HG03521 (cell line): ENCODE measurements around the gene H2BW2.
"Not testable (repeated sequence)": the region's sequence is repeated elsewhere in the genome, so short reads cannot be mapped to it uniquely, and the experiment has no call there.

Experiments used
- ATAC-seq: cut with Tn5 transposase; IDR thresholded peaks from one replicate; pipeline ENCODE4 v1.9.1; 2021; ENCODE audit warnings: mild to moderate bottlenecking, moderate library complexity; ENCODE audit not compliant: unreplicated experiment

H2BW2 gene

DNA sequence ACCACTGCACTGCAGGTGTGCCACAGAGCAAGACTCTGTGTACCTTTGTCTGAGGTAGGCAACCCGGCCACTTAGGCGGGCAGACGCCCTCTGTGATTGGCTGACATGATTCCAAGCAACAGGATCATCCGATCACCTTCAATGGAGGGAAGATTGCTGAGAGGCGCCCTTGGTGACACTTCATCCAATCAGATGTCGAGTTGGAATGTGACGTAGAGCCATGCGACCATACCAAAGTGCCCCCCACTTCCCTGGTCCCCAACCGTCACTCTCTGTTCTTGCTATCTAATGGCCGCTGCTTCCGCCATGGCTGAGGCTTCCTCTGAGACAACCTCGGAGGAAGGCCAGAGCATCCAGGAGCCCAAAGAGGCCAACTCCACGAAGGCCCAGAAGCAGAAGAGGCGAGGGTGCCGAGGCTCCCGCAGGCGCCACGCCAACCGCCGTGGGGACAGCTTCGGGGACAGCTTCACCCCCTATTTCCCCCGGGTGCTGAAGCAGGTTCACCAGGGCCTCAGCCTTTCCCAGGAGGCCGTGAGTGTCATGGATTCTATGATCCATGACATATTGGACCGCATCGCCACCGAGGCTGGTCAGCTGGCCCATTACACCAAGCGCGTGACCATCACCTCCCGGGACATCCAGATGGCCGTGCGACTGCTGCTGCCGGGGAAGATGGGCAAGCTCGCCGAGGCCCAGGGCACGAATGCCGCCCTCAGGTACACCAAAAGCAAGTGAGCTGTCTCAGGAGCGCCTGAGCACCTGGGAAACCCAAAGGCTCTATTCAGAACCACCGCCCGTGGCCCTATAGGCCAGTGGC, at the start of gene H2BW2:
Gene H2BW2, plus strand, starts transcription at position 268 of the 817 bp plus-strand sequence. Its CDS starts 39 bp downstream, at position 307.
- no peak for ATAC-seq

DNA sequence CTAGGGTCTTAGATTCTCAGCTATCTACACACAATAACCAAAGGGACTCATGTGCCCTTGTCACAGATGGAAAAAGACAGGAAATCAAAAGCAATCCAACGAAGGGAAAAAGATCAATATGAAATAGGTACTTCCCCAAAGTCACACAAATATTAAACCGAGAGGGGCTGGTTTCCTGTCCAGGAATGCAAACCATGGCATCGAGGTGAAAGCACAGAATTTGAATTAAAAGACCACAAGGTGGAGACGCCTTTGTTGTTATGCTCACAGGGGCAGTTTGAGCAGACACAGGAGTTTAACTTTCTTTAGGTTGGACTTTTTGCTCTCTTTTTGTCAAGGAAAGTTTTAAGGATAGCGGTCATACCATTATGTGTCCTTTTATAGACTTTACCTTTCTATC, 40.5 kb upstream of the H2BW2 start:
- no peak for ATAC-seq

DNA sequence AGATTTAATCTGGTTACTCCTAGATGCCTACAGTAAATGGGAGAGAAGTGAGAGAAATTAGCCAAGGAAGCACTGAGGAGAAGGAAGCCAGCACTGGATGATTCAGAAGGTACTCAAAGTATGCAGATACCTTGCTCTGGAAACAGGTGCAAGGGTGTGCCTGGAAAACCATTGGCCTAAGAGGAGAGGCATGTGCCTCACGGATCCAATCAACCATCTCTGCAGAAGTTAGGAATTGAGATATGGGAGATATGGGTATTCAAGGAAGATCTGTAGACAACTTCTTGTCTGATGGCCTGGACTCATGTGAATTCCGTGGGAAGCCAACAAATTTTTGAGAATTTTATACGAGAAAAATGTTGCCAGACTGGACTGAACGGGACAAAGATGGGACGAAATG, 30.9 kb upstream of the H2BW2 start:
- no peak for ATAC-seq

DNA sequence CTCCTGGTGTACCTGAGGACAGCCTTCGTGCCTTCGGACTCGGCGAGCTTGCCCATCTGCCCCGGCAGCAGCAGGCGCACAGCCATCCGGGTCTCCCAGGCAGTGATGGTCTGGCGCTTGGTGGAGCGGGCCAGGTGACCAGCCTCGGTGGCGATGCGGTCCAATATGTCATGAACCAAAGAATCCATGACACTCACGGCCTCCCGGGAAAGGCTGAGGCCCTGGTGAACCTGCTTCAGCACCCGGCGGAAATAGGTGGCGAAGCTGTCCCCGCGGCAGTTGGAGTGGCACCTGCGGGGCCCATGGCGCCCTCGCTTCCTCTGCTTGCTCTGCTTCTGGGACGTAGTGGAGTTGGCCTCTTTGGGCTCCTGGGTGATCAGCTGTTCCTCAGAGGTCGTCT, 26.6 kb upstream of the H2BW2 start:
- ATAC-seq, result no peak

DNA sequence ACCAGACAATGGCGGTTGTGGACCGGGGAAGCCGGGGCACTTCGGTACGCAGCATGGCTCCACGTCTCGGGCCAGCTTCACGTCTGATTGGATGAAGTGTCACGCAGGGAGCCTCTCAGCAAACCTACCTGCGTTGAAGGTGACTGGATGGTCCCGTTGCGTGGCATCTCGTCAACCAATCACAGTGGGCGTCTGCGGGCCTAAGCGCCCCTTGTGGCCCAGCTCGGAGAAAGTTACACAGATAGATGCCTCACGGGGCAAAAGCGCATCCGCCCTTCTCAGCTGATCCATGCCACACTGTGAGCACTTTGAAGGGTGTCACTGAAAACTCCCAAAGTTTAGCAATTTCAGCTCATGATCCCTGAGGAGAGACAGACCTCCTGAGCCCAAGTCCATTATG, 26.1 kb upstream of the H2BW2 start, which contains the start of gene H2BW1:
Gene H2BW1, minus strand, starts transcription at position 103 of the 400 bp plus-strand sequence. CDS start 132 bp downstream, outside the sequence.
- ATAC-seq, result no peak

DNA sequence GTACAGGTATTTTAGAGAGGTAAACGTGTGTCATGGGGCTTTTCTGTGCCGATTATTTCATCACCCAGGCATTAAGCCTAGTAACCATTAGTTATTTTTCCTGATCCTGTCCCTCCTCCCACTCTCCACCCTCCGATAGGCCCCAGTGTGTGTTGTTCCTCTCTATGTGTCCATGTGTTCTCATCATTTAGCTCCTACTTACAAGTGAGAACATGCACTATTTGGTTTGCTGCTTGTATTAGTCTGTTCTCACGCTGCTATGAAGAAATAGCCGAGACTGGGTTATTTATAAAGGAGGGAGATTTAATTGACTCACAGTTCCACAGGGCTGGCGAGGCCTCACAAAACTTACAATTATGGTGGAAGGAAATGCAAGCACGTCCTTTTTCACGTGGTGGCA, 24.2 kb upstream of the H2BW2 start:
- ATAC-seq, result not testable (repeated sequence)

DNA sequence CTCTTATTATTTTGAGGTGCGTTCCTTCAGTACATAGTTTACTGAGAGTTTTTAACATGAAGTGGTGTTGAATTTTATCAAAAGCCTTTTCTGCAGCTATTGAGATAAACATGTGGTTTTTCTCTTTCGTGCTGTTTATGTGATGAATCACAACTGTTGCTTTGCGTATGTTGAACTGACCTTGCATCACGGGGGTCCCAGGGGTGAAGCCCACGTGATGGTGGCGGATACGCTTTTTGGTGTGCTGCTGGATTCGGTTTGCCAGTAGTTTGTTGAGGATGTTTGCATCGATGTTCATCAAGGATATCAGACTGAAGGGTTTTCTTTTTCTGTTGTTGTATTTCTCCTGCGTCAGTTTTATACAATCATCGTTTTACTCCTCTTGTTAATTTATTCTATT, 21.6 kb upstream of the H2BW2 start:
- no peak for ATAC-seq

DNA sequence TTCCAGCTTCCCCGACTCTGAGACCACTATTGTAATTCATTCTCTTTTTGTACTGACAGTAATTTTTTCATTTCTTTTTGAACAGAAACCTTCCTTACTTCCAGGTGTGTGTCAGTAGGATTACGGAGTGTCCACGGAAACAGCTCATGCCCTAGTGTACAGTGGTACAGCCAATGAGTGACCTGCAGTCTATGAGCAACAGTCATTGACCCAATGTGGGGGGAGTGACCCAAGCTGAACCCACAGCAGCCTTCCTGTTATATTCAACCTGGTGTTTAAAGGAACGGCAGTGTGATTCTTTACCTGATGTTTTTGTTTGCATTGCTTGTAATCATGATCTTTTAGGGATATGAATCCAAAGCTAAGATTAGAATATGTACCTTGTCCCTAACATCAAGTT, 1.2 kb downstream of the H2BW2 start:
- no peak for ATAC-seq

DNA sequence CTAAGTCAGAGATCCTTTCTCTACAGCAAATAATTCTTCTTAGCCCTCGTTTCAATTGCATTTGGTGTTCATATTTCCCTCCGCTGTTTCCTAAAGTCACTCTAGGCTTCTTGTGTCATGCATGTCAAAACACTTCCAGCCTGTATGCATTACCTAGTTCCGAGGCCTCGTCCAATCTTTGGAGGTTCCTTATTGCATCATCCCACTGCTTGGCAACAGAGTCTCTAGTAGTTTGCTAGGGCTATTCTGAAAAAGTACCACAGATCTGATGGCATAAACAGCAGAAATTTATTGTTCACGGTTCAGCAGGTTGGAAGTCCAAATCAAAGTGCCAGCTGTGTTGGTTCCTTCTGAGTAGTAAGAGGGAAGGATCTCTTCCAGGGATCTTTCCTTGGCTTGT, 5.9 kb downstream of the H2BW2 start:
- ATAC-seq, result no peak

DNA sequence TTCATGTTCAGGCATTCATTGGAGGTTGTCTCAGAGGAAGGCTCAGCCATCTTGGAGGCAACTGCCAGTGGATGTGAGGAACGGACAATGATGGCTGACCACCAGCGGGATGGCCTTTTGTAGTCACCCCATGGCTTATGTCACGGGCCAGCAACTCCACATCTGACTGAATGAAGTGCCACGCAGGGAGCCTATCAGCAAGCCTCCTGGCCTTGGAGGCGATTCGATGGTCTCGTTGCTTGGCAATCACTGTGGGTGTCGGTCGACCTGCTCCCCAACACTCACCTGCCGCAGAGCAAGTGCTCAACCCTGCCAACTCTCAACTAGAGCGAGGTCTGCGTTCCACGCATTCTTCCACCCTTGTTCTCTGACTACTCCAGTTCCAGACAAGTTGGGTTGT, 7.4 kb downstream of the H2BW2 start:
- ATAC-seq, result no peak

DNA sequence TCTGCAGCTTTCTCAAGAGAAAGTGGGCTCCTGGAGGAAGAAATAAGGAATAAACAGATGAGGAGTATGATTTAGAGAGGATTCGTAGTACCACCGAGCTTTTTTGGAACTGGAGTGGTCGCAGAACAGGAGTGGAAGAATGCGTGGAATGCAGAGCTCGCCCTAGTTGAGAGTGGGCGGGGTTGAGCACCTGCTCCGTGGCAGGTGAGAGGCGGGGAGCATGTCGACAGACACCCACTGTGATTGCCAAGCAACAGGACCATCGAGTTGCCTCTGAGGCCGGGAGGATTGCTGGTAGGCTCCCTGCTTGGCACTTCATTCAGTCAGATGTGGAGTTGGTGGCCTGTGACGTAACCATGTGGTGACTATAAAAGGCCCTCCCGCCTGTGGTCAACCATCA, 15.2 kb downstream of the H2BW2 start:
- ATAC-seq, result not testable (repeated sequence)

DNA sequence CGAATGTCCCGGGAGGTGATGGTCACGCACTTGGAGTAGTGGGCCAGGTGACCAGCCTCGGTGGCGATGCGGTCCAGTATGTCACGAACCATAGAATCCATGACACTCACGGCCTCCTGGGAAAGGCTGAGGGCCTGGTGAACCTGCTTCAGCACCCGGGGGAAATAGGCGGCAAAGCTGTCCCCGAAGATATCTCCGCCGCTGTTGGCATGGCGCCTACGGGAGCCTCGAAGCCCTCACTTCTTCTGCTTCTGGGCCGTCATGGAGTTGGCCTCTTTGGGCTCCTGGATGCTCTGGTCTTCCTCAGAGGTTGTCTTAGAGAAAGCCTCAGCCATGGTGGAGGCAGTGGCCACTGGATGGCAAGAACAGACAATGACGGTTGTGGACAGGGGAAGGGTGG, 22.9 kb downstream of the H2BW2 start:
- ATAC-seq, result not testable (repeated sequence)

DNA sequence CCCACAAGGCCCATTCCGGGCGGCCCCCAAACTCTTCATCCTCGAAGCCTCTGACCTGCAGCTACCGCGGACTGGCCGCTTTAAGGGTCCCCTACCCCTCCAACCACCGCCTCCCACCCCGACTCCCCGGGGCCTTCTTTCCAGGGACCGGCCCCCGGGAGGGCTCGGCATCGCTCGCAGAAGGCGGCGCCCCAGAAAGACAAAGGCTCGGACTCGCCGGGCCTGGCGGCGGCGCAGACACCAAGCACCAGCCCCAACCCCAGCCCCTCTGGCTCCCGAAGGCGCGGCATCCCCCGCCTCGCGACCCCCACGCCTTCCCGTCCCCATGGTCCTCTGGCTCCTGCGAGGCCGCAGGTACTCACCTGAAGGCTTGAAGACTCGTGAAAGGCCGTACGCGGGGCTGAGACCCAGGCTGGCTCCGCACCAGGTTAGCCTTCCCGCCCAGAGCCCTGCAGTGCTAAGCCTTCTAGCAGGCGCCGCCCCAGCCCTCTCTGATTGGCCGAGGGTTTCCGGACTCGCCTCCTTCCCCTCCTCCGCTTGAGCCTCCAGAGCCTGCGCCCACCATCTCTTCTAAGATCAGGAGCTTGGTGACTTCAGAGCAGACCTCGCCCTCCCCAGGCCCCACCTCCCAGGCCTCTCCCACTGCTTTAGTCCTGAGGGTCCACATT, 36.2 kb downstream of the H2BW2 start, which contains the start of gene TMSB15C:
Gene TMSB15C, minus strand, starts transcription at position 459 of the 668 bp plus-strand sequence.
- ATAC-seq, result peak; percentile 100

DNA sequence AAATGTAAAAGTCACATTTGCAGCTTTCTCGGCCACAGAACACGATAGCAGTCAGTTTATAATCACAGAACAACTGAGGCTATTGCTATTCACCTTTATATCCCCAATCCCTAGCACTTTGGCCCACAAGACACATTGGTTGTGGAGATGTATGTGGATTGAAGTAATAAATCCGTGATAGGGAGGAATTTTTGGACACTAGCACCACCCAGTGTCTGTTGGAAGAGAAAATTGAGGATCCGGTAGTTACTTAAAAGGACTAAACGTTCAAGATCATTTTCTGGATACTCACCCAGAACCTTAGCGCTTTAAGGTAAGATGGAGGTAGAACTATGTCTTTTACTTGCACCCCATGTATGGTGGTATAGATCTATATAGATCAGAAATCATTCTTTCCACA, 38.1 kb downstream of the H2BW2 start:
- ATAC-seq, result not testable (repeated sequence)

DNA sequence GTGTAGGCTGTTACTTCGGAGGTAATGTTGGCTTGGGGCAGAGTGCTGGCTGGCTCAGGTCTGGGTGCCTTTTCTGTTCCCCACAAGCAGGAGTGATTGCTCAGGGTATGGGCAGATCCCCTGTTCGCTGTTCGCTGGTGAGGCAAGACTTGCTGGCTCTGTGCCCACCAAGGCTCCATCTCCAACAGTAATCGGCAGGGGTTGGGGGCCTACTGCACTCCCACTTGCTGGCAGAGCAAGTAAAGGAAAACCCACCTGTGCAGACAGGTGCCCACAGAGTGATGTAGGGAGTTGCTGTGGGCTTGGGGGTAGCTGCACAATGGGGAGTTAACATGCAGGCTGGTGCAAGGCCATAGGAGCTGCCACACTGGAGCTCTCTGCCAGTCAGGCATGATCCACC, 44.3 kb downstream of the H2BW2 start:
- no peak for ATAC-seq

DNA sequence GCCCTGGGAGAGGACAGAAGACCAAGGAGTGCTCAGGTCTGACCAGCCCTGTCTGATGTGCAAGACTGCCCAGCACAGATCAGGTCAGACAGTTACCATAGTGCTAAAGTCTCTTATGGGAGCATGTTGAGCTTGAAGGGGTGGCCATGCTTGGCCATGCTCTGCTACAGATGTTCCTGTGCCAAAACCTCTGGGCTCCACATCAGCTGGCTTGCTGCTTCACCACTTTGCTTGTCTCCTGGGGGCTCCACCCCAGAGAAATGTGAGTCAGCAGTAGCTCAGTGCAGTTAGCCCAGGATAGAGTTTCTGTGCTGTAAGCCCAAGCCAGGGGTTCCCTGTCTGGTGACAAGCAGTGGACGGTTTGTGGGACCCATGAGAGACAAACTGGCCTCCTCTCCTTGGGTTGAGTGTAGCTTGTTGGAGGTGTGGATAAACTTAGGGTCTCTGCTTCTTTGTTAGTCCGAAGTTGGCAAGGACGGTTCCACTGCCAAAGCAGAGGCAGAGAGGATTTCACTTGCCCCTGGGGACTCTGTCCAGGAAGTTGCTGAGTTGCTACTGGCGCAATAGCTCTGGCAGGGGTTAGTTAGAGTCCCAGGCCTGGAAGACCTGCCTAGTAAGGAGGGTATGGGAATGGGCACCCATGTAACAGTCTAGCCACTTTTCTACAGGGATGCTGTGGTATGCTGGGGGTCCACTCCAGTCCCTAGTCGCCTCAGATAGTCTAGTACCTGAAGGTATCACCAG, 45.0 kb downstream of the H2BW2 start:
- ATAC-seq, result no peak

DNA sequence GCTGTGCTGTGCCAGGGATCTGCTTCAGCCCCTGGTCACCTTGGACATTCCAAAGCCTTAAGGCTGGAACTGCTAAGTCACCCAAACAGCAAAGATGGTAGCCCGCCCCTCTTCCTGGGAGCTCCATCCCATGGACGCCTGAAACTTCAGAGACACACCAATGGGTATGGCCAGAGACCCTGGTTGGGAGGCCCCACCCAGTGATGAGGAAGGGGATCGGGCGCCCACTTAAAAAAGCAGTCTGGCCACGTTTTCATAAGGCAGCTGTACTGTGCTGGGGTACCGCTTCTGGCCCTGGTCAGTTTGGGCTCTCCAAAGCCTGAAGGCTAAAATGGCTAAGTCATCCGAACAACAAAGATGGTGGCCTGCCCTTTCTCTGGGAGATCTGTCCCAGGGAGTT, 45.7 kb downstream of the H2BW2 start:
- no peak for ATAC-seq

DNA sequence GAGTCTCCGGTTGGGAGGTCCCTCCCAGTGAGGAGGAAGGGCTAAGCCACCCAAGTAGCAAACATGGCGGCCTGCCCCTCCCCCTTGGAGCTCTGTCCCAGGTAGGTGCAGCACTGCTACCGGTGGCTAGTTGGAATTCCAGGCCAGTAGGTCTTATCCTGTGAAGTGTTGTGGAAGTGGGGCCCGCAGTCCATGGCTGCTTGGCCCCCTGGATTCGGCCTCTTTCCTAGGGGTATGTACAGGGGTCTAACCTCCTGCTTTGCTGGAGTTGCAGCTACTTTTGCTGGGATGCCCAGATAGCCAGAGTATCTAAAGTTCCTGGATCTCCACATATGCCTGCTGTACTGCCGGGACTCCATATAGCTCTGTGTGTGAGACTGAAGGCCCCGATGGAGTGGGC, 46.2 kb downstream of the H2BW2 start:
- ATAC-seq, result no peak
